Renal cortical epithelial cell (primary cell): ENCODE data around the gene LYPD8. TPM values are rescaled to one million over a fixed set of nuclear protein-coding genes. Genes with fewer than 3 reads are reported as not detected.

Experiments used
- DNase-seq: peaks from one replicate; pipeline ENCODE4 v3.0.0-alpha.2; 2011; ENCODE audit warnings: low read depth
- total RNA-seq: library from RNA; depleted of rRNA; stranded (reverse); fragments of >200 nt; gene quantifications from 2 replicates; pipeline ENCODE4 v1.2.3, GENCODE V29; 2014

Gene LYPD8
- total RNA-seq, 1 donor from 2014 or later, result 4.3 TPM

DNA sequence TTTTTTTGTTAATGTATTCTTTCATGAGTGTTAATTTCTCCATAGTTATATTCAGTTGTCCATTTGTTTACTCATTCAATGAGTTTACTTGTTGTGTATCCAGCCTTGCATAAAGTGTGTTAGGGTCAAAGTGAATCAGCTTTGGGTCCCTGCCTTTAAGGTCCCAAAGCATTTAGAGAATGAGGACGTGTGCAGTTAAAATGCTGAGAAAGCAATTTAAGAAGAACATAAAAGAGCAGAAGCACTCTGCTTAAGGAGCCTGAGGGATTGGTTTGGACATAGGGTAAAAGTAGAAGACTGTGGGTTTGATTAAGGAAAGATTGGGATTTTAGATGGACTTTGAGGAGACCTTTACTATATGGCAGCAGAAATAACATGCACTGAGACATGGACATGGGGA lies 56.5 kb downstream of the LYPD8 start:
- no peak for DNase-seq

DNA sequence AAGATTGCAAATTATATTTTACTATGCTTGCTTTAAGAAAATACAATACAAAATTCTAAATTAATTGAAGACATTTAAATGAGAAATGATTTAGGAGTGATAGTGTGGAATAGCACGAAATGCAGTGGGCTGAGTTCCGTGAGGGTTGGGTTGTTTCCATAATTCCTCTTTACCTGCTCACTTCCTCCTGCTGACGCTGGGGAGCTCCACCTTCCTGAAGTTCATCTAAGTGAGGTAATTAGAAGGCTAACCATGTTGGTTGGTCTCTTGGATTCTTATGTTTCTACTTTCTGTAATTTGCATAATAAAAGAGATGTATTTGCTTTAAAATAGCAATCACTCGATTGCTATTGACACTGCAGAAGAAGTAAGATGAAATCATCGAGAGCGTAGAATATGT lies 57.7 kb downstream of the LYPD8 start:
- DNase-seq, result no peak

DNA sequence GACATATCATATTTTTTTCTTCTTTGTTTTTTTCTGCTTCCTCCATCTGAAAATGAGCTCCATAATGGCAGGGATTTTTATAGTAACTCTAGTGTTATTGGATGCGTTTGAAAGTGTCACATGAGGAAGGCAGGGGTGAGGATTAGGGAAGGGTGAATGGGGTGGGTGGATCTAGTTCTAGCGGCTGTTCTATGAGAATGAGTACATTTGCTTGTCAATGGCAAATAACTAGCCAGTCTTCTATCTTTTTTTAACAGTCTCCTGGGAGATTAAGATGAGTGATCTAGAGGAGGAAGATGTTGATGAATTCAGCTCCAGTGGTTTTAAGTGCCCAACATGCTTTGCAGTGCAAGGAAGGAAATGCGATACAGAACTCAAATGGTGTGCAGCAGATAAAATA lies 58.8 kb downstream of the LYPD8 start:
- DNase-seq, result no peak

DNA sequence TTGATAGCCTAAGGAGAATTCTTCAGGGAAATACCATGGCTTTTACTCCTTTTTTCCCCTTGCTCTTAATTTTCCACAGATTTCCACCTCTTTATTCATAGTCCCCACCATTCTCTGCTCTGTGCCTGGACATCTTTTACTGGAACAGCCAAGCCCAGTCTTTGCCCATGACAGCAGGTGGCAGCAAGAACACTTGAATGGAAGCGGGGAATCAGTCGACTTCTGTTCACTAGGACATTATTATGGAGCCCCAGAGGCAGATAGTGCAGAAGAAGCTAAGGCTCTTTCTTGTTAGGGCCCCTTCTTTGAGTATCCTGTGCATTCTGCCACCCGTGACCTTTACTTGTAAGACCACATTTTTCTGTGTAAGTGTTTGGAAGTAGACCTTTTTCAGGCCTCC lies 59.3 kb downstream of the LYPD8 start:
- DNase-seq, result peak; percentile 9

DNA sequence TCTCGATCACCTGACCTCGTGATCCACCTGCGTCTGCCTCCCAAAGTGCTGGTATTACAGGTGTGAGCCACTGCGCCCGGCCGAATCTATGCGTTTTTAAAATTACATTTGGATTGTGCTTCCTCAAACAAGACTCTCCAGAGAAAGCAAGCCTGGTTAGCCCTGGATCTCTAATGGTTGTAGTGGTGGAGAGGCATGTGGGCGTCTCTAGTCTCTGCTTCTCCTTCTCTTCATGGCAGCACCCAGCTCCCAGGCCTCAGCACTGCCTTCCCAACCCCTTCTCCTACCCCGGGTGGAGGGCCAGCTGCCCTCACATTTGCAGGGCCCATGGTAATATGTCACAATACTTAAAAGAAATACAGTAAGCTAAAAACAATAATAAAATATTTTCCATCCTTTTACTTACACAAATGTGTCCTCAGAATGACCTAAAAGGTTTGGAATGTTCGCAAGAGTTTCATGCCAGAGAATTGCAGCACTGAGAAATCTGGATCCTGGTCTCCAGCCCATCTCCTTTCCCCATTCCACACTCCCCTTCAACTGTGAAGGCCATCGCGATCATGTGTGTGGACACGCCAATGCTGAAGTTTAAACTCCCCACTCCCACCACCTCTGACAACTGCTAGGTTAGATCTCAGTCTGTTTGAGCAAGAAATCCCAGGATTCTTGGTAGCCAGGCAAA lies 60.0 kb downstream of the LYPD8 start:
- peak; percentile 43 for DNase-seq

DNA sequence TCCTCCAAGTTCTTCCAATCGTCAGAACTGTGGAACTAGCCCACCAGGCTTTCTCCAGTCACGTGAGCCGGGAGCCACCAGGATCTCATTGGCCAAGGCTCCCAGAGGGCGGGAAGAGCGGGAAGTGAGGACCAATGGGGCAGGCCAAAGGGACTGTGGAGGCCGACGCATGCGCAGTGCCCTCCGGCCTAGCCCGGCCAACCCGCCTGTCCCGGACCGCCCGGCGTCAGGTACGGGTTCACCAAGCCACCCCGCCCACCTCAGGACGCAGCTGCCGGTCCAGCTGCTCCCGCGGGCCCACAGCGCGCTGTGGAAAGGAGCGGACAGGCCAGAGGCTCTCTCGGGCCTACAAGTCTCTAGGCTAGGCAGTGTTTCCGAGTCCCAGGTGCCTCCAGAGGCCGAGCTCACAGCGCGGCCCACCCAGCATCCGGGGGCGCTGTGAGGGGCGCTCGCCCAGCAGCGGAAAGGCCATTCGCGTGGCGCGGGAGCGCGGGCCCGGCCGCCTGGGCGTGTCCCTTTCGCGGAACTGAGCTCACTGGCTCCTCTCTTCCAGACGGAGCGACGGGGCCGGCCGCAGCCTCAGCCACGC lies 63.9 kb downstream of the LYPD8 start:
- DNase-seq, result no peak

Other genes with a start within 250 kb of the LYPD8 start
- 0.05 TPM in 1 of 2 replicates, not detected in the other for gene OR2G6, start 247.7 kb downstream of the LYPD8 start, total RNA-seq
- 0.10 TPM in 1 of 2 replicates, not detected in the other for gene OR2T29, start 193.0 kb downstream of the LYPD8 start, total RNA-seq
- gene OR2T34, start 181.0 kb downstream of the LYPD8 start, total RNA-seq, result not detected in 2 replicates
- gene OR2T10, start 158.1 kb downstream of the LYPD8 start, total RNA-seq, result 0.20 TPM in 1 of 2 replicates, not detected in the other
- 0.10 TPM in 1 of 2 replicates, not detected in the other for gene OR2T11, start 120.7 kb downstream of the LYPD8 start, total RNA-seq
- gene OR2T35, start 110.5 kb downstream of the LYPD8 start, total RNA-seq, result under 0.01 TPM in 1 of 2 replicates, not detected in the other
- not detected in 2 replicates for gene OR2T27, start 100.2 kb downstream of the LYPD8 start, total RNA-seq
- not detected in 2 replicates for gene OR14I1, start 53.0 kb downstream of the LYPD8 start, total RNA-seq
- gene SH3BP5L, start 70.2 kb upstream of the LYPD8 start, total RNA-seq, result 41.7 and 42.8 TPM in 2 replicates
- gene ZNF672, start 82.5 kb upstream of the LYPD8 start, total RNA-seq, result 18.9 and 34.6 TPM in 2 replicates
- gene ZNF692, start 103.3 kb upstream of the LYPD8 start, total RNA-seq, result 9.4 and 19.6 TPM in 2 replicates
- gene PGBD2, start 150.5 kb upstream of the LYPD8 start, total RNA-seq, result 7.5 and 12.6 TPM in 2 replicates